Type B pancreatic cell (in vitro differentiated cells): ENCODE results near the gene LGR6. TPM values are rescaled to one million over a fixed set of nuclear protein-coding genes. Genes with fewer than 3 reads are reported as not detected.
"Not testable (repeated sequence)": the region's sequence is repeated elsewhere in the genome, so short reads cannot be mapped to it uniquely, and the experiment has no call there.

Source experiments
- DNase-seq: peaks from one replicate; pipeline ENCODE4 v3.0.0; 2021; ENCODE audit warnings: mixed read lengths; ENCODE audit not compliant: unreplicated experiment; ENCODE audit errors: extremely low spot score
- H3K27ac Mint-ChIP-seq: 2 replicates; pipeline ENCODE4 v1.8.0; 2021; ENCODE audit warnings: mild to moderate bottlenecking, mixed read lengths
- H3K27me3 Mint-ChIP-seq: 2 replicates; pipeline ENCODE4 v1.8.0; 2021; ENCODE audit warnings: mixed read lengths
- H3K36me3 Mint-ChIP-seq: 2 replicates; pipeline ENCODE4 v1.8.0; 2021; ENCODE audit warnings: mixed read lengths
- H3K4me1 Mint-ChIP-seq: one replicate; pipeline ENCODE4 v1.8.0; 2021; ENCODE audit warnings: mixed read lengths; ENCODE audit not compliant: unreplicated experiment
- H3K4me3 Mint-ChIP-seq: 2 replicates; pipeline ENCODE4 v1.8.0; 2021; ENCODE audit warnings: mild to moderate bottlenecking, mixed read lengths
- H3K9me3 Mint-ChIP-seq: 2 replicates; pipeline ENCODE4 v1.8.0; 2021; ENCODE audit warnings: mixed read lengths
- total RNA-seq: library from RNA; stranded (reverse); gene quantifications from 2 replicates; pipeline ENCODE4 v1.2.1, GENCODE V29; 2021; ENCODE audit warnings: low replicate concordance
- TF ChIP-seq, protein P1 (sequence below): fragments of 200-600 bp; sonication (generic); conservative IDR thresholded peaks from 2 replicates; pipeline ENCODE4 v1.5.0; 2021; ENCODE audit warnings: antibody characterized with exemption, mild to moderate bottlenecking

The LGR6 gene
- total RNA-seq, 1 donor from 2014 or later, result 2.8 TPM

DNA sequence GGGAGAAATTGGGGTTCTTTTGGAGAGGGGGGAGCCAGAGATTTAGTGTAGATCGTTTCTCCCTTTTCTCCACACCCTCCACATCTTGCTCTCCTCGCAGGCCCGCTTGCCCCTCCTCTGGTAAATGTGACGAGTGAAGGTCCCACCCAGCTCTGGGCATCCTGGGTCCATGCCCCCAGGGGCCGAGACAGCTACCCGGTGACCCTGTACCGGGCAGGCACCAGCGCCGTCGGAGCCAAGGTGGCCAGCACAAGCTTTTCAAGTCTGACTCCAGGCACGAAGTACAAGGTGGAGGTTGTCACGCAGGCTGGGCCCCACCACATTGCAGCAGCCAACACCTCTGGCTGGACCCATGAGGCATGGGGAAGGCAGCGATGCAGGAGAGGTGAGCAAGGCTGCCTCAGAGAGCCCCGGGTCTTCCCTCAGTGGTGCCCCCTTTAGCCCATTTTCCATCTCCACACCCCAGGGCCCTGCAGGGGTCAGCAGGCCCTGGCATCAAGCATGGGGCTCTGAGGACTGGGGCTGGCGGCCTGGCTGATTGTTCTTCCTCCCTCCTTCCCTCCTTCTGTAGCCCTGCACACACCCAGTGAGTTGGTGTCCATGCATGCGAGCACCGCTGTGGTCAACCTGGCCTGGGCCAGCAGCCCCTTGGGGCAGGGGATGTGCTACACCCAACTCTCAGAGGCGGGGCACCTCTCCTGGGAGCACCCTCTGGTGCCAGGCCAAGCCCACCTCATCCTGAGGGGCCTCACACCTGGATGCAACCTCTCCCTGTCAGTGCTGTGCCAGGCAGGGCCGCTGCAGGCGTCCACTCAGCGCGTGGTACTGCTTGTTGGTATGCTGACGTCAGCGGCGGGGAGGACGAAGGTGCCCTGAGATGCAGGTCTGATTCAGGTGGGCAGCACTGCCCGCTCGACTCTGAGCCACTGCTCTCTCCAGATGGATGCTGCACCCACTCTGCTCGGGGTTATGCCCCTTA, 16.4 kb upstream of the LGR6 start:
- DNase-seq, result no peak
- TF ChIP-seq, protein P1, sequence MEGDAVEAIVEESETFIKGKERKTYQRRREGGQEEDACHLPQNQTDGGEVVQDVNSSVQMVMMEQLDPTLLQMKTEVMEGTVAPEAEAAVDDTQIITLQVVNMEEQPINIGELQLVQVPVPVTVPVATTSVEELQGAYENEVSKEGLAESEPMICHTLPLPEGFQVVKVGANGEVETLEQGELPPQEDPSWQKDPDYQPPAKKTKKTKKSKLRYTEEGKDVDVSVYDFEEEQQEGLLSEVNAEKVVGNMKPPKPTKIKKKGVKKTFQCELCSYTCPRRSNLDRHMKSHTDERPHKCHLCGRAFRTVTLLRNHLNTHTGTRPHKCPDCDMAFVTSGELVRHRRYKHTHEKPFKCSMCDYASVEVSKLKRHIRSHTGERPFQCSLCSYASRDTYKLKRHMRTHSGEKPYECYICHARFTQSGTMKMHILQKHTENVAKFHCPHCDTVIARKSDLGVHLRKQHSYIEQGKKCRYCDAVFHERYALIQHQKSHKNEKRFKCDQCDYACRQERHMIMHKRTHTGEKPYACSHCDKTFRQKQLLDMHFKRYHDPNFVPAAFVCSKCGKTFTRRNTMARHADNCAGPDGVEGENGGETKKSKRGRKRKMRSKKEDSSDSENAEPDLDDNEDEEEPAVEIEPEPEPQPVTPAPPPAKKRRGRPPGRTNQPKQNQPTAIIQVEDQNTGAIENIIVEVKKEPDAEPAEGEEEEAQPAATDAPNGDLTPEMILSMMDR, result no peak
- Mint-ChIP-seq H3K27me3 (peaks cover 10% of the 10 kb centered on the region), H3K4me3 (no peak overlapping the region), H3K27ac (no peak overlapping the region), H3K4me1 (no peaks in the 10 kb centered on the region), H3K9me3 (no peaks in the 10 kb centered on the region), H3K36me3 (no peaks in the 10 kb centered on the region)

DNA sequence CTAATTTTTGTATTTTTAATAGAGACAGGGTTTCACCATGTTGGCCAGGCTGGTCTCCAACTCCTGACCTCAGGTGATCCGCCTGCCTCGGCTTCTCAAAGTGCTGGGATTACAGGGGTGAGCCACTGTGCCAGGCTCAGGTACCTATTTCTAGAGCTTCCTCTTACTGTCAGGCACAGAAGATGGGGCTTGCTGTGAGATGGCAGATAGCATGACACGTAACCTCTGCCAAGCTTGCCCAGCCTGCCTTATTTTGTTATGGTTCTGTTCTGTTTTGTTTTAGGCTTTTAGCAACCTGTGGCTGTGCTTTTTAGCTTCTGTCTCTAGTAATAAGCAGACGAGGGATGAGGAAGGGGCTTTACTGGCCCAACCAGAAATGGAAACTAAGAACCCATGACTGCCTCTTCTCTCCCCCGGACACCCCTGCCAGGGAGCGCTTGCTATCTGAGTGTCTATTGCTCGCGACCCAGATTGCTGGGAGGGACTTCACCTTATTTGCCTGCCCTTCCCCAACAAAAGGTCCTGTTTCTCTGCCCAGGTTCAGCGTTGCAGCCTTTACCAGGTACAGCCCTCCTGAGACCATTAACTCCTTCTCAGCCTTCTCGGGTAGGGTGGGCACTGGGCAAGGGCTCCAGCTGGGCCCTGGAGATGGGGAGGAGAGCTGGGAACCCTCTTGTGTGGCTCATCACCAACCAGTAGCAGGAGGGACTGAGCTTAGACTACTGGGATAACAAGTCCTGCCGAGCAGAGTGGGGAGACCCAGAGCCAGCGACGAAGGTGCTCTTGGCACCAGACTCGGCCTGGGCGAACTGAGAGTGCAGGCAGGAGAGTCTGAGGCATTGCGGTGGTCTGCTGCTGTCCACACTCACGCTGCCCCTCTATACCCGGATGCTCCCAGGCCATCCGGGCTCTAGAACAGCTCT, 13.5 kb upstream of the LGR6 start:
- Mint-ChIP-seq H3K9me3 (no peaks in the 10 kb centered on the region), H3K4me1 (peaks cover 5% of the 10 kb centered on the region), H3K4me3 (no peak overlapping the region), H3K36me3 (no peaks in the 10 kb centered on the region), H3K27me3 (peaks cover 24% of the 10 kb centered on the region), H3K27ac (no peak overlapping the region)
- no peak for DNase-seq
- TF ChIP-seq, protein P1, result no peak

DNA sequence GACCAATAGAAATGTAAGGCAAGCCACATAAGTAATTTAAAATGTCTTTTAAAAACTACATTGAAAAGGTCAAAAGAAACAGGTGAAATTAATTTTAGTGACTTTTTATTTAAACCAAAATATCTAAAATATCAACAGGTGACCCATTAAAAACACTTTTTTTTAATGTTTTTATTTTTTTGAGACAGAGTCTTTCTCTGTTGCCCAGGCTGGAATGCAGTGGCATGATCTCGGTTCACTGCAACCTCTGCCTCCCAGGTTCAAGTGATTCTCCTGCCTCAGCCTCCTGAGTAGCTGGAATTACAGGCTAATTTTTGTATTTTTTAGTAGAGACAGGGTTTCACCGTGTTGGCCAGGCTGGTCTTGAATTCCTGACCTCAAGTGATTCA, 12.9 kb upstream of the LGR6 start:
- DNase-seq, H3K36me3 Mint-ChIP-seq, H3K9me3 Mint-ChIP-seq, H3K4me3 Mint-ChIP-seq, H3K4me1 Mint-ChIP-seq, H3K27ac Mint-ChIP-seq: not testable (repeated sequence)
- H3K27me3 Mint-ChIP-seq, result peaks cover 24% of the 10 kb centered on the region

DNA sequence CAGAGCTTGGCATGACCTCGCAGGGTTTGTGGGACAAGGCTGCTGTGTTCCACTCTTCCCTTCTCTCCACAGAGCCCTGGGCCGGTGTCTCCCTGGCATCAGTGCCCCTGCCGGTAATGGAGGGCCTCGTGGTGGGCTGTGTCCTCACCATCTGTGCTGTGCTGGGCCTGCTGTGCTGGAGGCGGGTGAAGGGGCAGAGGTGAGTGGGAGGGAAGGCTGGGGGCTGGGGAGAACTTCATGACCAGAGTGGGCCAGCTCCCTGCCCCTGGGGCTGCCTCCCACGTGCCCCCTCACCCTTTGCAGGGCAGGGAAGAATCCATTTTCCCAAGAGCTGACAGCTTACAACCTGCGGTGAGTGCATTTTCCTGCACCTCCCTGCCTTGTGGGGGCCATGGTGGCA, 12.0 kb upstream of the LGR6 start:
- Mint-ChIP-seq H3K4me1 (peaks cover 5% of the 10 kb centered on the region), H3K27ac (no peak overlapping the region), H3K4me3 (no peak overlapping the region), H3K9me3 (no peaks in the 10 kb centered on the region), H3K27me3 (peaks cover 24% of the 10 kb centered on the region), H3K36me3 (no peaks in the 10 kb centered on the region)
- no peak for DNase-seq
- TF ChIP-seq, protein P1, result no peak

DNA sequence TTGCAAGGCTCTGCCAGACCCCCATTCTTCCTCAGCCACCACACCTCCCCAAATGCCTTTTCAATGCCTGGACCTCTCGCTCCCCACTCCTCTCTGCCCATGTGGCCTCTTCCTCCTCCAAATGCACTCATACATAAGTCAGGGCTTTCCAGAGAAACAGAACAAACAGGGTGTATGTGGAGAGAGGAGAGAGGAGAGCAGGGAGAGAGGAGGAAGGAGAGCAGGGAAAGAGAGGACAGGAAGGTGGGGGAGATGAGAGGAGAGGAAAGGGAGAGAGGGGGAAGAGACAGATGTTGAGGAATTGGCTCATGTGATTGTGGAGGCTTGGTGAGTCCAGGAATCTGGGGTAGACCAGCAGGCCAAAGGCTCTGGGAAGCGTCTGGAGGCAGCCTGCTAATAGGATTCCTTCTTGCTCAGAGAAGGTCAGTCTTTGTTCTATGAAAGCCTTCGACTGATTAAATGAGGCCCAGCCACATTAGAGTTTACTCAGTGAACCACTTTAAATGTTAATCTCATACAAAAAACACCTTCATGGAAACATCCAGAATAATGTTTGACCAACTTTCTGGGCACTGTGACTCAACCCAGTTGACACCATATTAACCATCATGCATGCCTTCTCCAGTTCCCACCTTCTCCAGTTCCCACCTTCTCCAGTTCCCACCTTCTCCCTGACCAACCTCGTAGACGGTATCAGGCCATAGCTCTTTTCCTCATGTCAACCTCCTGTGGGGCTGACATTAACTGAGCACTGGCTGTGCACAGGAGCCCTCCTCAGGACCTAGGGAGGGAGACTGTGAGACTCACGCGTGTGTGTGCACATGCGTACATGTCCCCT, 11.3 kb upstream of the LGR6 start:
- Mint-ChIP-seq H3K4me3 (no peak overlapping the region), H3K27me3 (peaks cover 28% of the 10 kb centered on the region), H3K9me3 (no peaks in the 10 kb centered on the region), H3K4me1 (peaks cover 5% of the 10 kb centered on the region), H3K27ac (no peak overlapping the region), H3K36me3 (no peaks in the 10 kb centered on the region)
- TF ChIP-seq, protein P1, result no peak
- no peak for DNase-seq
